CD4-positive, alpha-beta T cell treated with Interleukin-4 for 4 hours (primary cell): Measurements from ENCODE around the gene RHOD.

ENCODE experiments used
- DNase-seq: peaks from one replicate; pipeline ENCODE4 v3.0.0-alpha.2; 2020

The RHOD gene

GRCh38 chr11:67032830-67033551 is 23.7 kb upstream of the RHOD start:
- DNase-seq, result no peak

GRCh38 chr11:67033661-67034166 is 22.9 kb upstream of the RHOD start:
- no peak for DNase-seq

GRCh38 chr11:67034350-67034749 is 22.3 kb upstream of the RHOD start:
- DNase-seq, result no peak

- no peak for DNase-seq
Observed at GRCh38 chr11:67040147-67040546, 16.5 kb upstream of the RHOD start.

GRCh38 chr11:67041602-67042001 is 15.0 kb upstream of the RHOD start:
- DNase-seq, result no peak

GRCh38 chr11:67043572-67044349 is 12.9 kb upstream of the RHOD start:
- no peak for DNase-seq

- no peak for DNase-seq
Observed at GRCh38 chr11:67044496-67044895, 12.2 kb upstream of the RHOD start.

- DNase-seq, result no peak
Observed at GRCh38 chr11:67045314-67045713, 11.3 kb upstream of the RHOD start.

GRCh38 chr11:67048515-67049130 is 8.0 kb upstream of the RHOD start:
- DNase-seq, result no peak

- no peak for DNase-seq
Observed at GRCh38 chr11:67050139-67050538, 6.5 kb upstream of the RHOD start.

- DNase-seq, result no peak
Observed at GRCh38 chr11:67051180-67051893, 5.3 kb upstream of the RHOD start.

- DNase-seq, result no peak
Observed at GRCh38 chr11:67051945-67052488, 4.6 kb upstream of the RHOD start.

GRCh38 chr11:67052891-67053290 is 3.8 kb upstream of the RHOD start:
- DNase-seq, result no peak

- DNase-seq, result no peak
Observed at GRCh38 chr11:67053896-67054329, 2.7 kb upstream of the RHOD start.

- DNase-seq, result no peak
Observed at GRCh38 chr11:67054346-67054835, 2.3 kb upstream of the RHOD start.

- DNase-seq, result no peak
Observed at GRCh38 chr11:67054836-67055523, 1.7 kb upstream of the RHOD start.

- no peak for DNase-seq
Observed at GRCh38 chr11:67055812-67056211, 835 bp upstream of the RHOD start.

- DNase-seq, result no peak
Observed at GRCh38 chr11:67057205-67057672, 592 bp downstream of the RHOD start.

- no peak for DNase-seq
Observed at GRCh38 chr11:67058506-67058905, 1.9 kb downstream of the RHOD start.

GRCh38 chr11:67059671-67060070 is 3.0 kb downstream of the RHOD start:
- no peak for DNase-seq

GRCh38 chr11:67060111-67060522 is 3.5 kb downstream of the RHOD start:
- DNase-seq, result no peak
